Cardiac muscle cell (in vitro differentiated cells and primary cell): Measurements from ENCODE around the gene MYBBP1A. TPM values are rescaled to one million over a fixed set of nuclear protein-coding genes. Genes with fewer than 3 reads are reported as not detected.
"Not testable (repeated sequence)": the region's sequence is repeated elsewhere in the genome, so short reads cannot be mapped to it uniquely, and the experiment has no call there.

Experiments used
- DNase-seq, 2 donors: peaks; one replicate each; pipeline versions ENCODE4 v3.0.0 to v3.0.0-alpha.2; 2010 to 2017; ENCODE audit warnings: low read depth in 1 of 2, low spot score in 1 of 2
- H3K27ac ChIP-seq: fragments of 200-600 bp; sonication (generic); 2 replicates; pipeline ENCODE4 v1.5.1; 2016
- H3K27me3 ChIP-seq: fragments of 200-600 bp; sonication (generic); 2 replicates; pipeline ENCODE4 v1.6.0; 2016; ENCODE audit warnings: control low read depth
- H3K36me3 ChIP-seq: fragments of 200-600 bp; sonication (generic); 2 replicates; pipeline ENCODE4 v1.5.1; 2016; ENCODE audit warnings: control low read depth
- H3K4me1 ChIP-seq: fragments of 200-600 bp; sonication (generic); 2 replicates; pipeline ENCODE4 v1.8.1; 2017; ENCODE audit warnings: low read depth, mild to moderate bottlenecking, mixed run types
- H3K4me3 ChIP-seq: fragments of 200-600 bp; sonication (generic); 2 replicates; pipeline ENCODE4 v1.5.1; 2016; ENCODE audit warnings: mild to moderate bottlenecking
- H3K9me3 ChIP-seq: fragments of 200-600 bp; sonication (generic); 2 replicates; pipeline ENCODE4 v1.5.1; 2017; ENCODE audit warnings: low read depth, mild to moderate bottlenecking, control low read depth
- CTCF ChIP-seq: IDR thresholded peaks from 2 replicates; pipeline ENCODE4 v1.5.1; 2012; ENCODE audit warnings: low read depth, mild to moderate bottlenecking, low read length
- polyA plus RNA-seq: library from polyadenylated mRNA; unstranded; fragments of >200 nt; fragmentation: Nextera tagmentation; extraction: Ambion mirVana; gene quantifications from 2 replicates; pipeline ENCODE4 v1.2.1, GENCODE V29; 2016
- total RNA-seq: library from RNA; depleted of rRNA; stranded (reverse); fragments of >200 nt; gene quantifications from 2 replicates; pipeline ENCODE4 v1.2.3, GENCODE V29; 2016

The MYBBP1A gene
- 47.4 and 57.1 TPM in 2 replicates for total RNA-seq
- polyA plus RNA-seq, result 51.5 and 69.3 TPM in 2 replicates

DNA sequence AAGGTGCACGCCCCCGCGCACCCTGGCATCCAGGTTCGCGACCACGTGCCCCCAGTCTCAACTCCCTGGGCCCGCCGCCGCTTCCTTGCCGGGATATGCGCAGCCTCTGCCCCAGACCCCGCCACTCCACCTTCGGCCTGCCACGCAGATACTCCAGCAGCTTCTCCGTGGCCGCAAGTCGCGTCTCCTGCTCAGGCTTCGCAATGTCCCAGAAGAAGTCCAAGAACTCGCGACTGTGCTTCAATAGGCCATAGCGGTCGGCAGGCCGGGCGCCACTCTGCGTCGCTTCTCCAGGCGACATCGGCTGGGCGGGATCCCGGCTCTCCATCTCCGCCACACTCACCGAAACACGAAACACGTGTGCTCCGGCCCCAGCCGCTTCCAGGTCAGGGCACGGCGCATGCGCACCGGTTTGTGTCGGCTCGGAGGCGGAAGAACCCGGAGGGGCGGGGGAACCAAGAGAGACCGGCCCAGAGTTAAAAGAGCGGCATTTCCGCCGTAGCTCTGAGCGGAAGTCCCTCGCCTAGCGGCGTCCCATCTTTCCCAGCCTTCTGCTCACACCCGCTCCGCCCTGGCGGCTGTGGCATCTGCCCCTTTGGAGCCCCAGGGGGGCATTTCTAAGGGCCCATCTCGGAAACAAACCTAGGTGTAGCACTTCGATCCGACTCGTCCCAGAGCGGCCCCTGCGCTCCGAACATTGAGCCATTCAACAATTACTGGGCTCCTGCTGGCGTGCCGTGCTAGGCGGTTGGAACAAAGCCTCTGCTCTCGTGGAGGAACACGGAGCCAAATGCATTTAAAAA, at the start of gene MYBBP1A:
MYBBP1A (minus strand) TSS at position 388 of the 803 bp plus-strand sequence; CDS start at position 328, 60 bp downstream.
- Histone ChIP-seq H3K9me3 (no peaks in the 10 kb centered on the region), H3K36me3 (peaks cover 4% of the 10 kb centered on the region), H3K27ac (peak within 1 kb of the TSS; percentile 73), H3K27me3 (no peaks in the 10 kb centered on the region), H3K4me3 (peak within 1 kb of the TSS; percentile 73), H3K4me1 (peaks cover 5% of the 10 kb centered on the region)
- DNase-seq, result peak; percentile 97 to 99
- peak; percentile 11 for TF ChIP-seq CTCF

GRCh38 chr17:4604736-4605135, 49.6 kb upstream of the MYBBP1A start:
- H3K36me3 ChIP-seq, result peaks cover 16% of the 10 kb centered on the region
- peak overlapping the region; percentile 89 for H3K27ac ChIP-seq
- H3K4me3 ChIP-seq, H3K27me3 ChIP-seq, DNase-seq, H3K9me3 ChIP-seq: not testable (repeated sequence)
- H3K4me1 ChIP-seq, result peaks cover 78% of the 10 kb centered on the region

DNA sequence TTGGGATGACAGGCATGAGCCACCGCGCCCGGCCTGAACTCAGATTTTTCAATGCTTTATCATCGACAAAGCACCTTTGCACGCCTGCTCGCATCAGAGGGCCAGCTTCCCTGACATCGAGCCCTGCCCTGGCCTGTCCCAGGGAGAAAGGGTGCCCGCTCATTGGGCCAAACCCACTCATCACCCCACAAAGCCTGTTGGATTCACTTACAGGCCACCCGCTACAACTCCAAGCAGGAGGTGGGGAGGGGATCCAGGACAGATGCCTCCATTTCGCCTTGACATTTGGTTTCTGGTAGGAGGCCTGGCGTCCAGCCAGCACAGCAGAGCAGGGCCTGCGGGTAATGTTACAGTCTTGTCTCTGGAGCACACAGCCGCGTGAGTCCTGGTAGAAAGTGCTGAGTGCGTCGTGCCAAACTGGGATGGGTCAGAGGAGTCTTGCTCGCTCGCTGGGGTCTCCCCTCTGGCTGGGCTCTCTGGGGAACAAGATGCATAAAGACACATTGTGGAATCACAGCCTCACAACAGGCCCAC, 49.0 kb upstream of the MYBBP1A start:
- Histone ChIP-seq H3K9me3 (no peaks in the 10 kb centered on the region), H3K4me1 (peaks cover 78% of the 10 kb centered on the region), H3K27me3 (no peaks in the 10 kb centered on the region), H3K4me3 (no peak overlapping the region), H3K36me3 (peaks cover 16% of the 10 kb centered on the region), H3K27ac (peak overlapping the region; percentile 89)
- no peak for TF ChIP-seq CTCF
- DNase-seq, result peak; percentile 83 to 89

GRCh38 chr17:4602041-4602440, 46.9 kb upstream of the MYBBP1A start:
- Histone ChIP-seq H3K27me3 (no peaks in the 10 kb centered on the region), H3K36me3 (peaks cover 29% of the 10 kb centered on the region), H3K9me3 (no peaks in the 10 kb centered on the region), H3K4me1 (peaks cover 77% of the 10 kb centered on the region), H3K27ac (peak overlapping the region; percentile 89), H3K4me3 (no peak overlapping the region)
- DNase-seq, result no peak
- no peak for TF ChIP-seq CTCF

DNA sequence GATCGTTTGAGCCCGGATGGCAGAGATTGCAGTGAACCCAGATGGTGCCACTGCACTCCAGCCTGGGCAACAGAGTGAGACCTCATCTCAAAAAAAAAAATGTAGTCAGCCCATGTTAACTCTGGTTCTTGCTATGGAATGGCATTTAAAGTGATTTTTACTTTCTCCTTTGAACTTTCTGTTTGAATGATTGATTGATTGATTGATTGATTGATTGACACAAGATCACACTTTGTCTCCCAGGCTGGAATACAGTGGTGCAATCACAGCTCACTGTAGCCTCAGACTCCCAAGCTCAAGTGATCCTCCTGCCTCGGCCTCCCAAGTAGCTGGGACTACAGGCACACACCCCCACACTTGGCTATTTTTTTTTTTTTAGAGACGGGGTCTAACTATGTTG, 46.1 kb upstream of the MYBBP1A start:
- Histone ChIP-seq H3K9me3 (no peaks in the 10 kb centered on the region), H3K4me3 (no peak overlapping the region), H3K4me1 (peaks cover 70% of the 10 kb centered on the region), H3K36me3 (peaks cover 29% of the 10 kb centered on the region), H3K27me3 (no peaks in the 10 kb centered on the region), H3K27ac (peak overlapping the region; percentile 89)
- DNase-seq, result no peak
- TF ChIP-seq CTCF, result no peak

DNA sequence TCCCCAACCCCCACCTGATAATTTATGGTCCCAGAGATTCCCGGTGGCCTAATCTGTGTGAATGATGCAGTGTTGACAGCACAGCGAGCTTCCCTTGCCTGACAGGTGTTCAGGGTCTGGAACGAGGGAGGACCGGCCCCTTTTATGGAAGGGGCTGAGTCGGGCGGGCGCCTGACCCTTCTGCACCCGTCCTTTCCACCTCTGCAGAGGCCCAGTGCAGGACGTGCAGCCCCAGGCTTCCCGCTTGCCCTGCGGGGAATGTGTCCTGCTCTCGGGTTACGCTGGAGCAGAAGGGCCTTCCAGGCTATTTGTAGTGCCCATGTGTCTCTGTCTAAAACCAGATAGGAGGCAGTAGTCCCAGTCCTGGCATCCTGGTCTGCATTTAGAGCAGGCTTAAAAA, 45.4 kb upstream of the MYBBP1A start:
- H3K27ac ChIP-seq, result peak overlapping the region; percentile 89
- no peaks in the 10 kb centered on the region for H3K9me3 ChIP-seq
- no peaks in the 10 kb centered on the region for H3K27me3 ChIP-seq
- no peak for TF ChIP-seq CTCF
- H3K4me3 ChIP-seq, result no peak overlapping the region
- peaks cover 27% of the 10 kb centered on the region for H3K36me3 ChIP-seq
- peak in 1 of 2 donors; percentile 91 for DNase-seq
- H3K4me1 ChIP-seq, result peaks cover 64% of the 10 kb centered on the region
